CD4-positive, alpha-beta T cell treated with Interleukin-15 for 1 hour (primary cell): ENCODE results near the gene RXRA.

Source experiments
- DNase-seq: peaks from one replicate; pipeline ENCODE4 v3.0.0-alpha.2; 2020

RXRA gene

GRCh38 chr9:134437403-134438194, 111.3 kb downstream of the RXRA start:
- no peak for DNase-seq

- no peak for DNase-seq
These were observed 112.0 kb downstream of the RXRA start for GRCh38 chr9:134438195-134438788.

- no peak for DNase-seq
These were observed 113.1 kb downstream of the RXRA start for GRCh38 chr9:134439368-134439784.

GRCh38 chr9:134440636-134441226, 114.5 kb downstream of the RXRA start:
- DNase-seq: no peak

- no peak for DNase-seq
These were observed 115.2 kb downstream of the RXRA start for GRCh38 chr9:134441227-134442084.

- DNase-seq: no peak
These were observed 115.8 kb downstream of the RXRA start for GRCh38 chr9:134442085-134442474.

- no peak for DNase-seq
These were observed 116.4 kb downstream of the RXRA start for GRCh38 chr9:134442486-134443173.

GRCh38 chr9:134443174-134444037, 117.2 kb downstream of the RXRA start:
- DNase-seq: peak; percentile 89

GRCh38 chr9:134444038-134444315, 117.7 kb downstream of the RXRA start:
- DNase-seq: no peak

- no peak for DNase-seq
These were observed 118.7 kb downstream of the RXRA start for GRCh38 chr9:134445000-134445399.

GRCh38 chr9:134449180-134449916, 123.1 kb downstream of the RXRA start:
- DNase-seq: peak; percentile 90

- DNase-seq: no peak
These were observed 125.6 kb downstream of the RXRA start for GRCh38 chr9:134451700-134452458.

GRCh38 chr9:134452728-134453127, 126.5 kb downstream of the RXRA start:
- no peak for DNase-seq

- DNase-seq: no peak
These were observed 127.7 kb downstream of the RXRA start for GRCh38 chr9:134453776-134454475.

GRCh38 chr9:134454476-134454857, 128.2 kb downstream of the RXRA start:
- no peak for DNase-seq

GRCh38 chr9:134455021-134455471, 128.8 kb downstream of the RXRA start:
- DNase-seq: no peak

- no peak for DNase-seq
These were observed 129.3 kb downstream of the RXRA start for GRCh38 chr9:134455537-134455933.

GRCh38 chr9:134455934-134456755, 129.9 kb downstream of the RXRA start:
- DNase-seq: peak; percentile 88
